ENCODE data around the gene TPSG1.
"Not testable (repeated sequence)": the region's sequence is repeated elsewhere in the genome, so short reads cannot be mapped to it uniquely, and the experiment has no call there.

The TPSG1 gene

GRCh38 chr16:1257561-1258224 lies 32.6 kb upstream of the TPSG1 start:
- DNase-seq (ENCODE audit: insufficient read length, low spot score) (no peak), FAIRE-seq (no peak)

GRCh38 chr16:1256874-1257322 lies 31.8 kb upstream of the TPSG1 start:
- FAIRE-seq: no peak

GRCh38 chr16:1256296-1256873 lies 31.3 kb upstream of the TPSG1 start:
- DNase-seq (ENCODE audit: insufficient read length, low spot score); FAIRE-seq: not testable (repeated sequence)

More at GRCh38 chr16:1256874-1257322, 31.8 kb upstream of the TPSG1 start:
- no peak for DNase-seq (ENCODE audit: insufficient read length, low spot score)

- FAIRE-seq; DNase-seq (ENCODE audit: insufficient read length, low spot score): not testable (repeated sequence)
Observed at GRCh38 chr16:1255276-1256122, 30.4 kb upstream of the TPSG1 start, which contains the start of gene TPSD1. Gene TPSD1 (plus strand): TSS chr16:1256069. CDS start chr16:1256281, 212 bp downstream.

GRCh38 chr16:1254821-1255220 lies 29.8 kb upstream of the TPSG1 start:
- not testable (repeated sequence) for DNase-seq (ENCODE audit: insufficient read length, low spot score); FAIRE-seq

GRCh38 chr16:1253701-1254364 lies 28.8 kb upstream of the TPSG1 start:
- FAIRE-seq; DNase-seq (ENCODE audit: insufficient read length, low spot score): not testable (repeated sequence)

GRCh38 chr16:1249031-1249755 lies 24.1 kb upstream of the TPSG1 start:
- FAIRE-seq; DNase-seq (ENCODE audit: insufficient read length, low spot score): not testable (repeated sequence)

GRCh38 chr16:1247903-1248537 lies 23.0 kb upstream of the TPSG1 start:
- not testable (repeated sequence) for DNase-seq (ENCODE audit: insufficient read length, low spot score)
- FAIRE-seq: peak; percentile 97

- FAIRE-seq (no peak), DNase-seq (ENCODE audit: insufficient read length, low spot score) (no peak)
Observed at GRCh38 chr16:1245452-1246020, 20.5 kb upstream of the TPSG1 start.

- DNase-seq (ENCODE audit: insufficient read length, low spot score): no peak
- no peak for FAIRE-seq
Observed at GRCh38 chr16:1244881-1245280, 19.8 kb upstream of the TPSG1 start.

GRCh38 chr16:1243907-1244850 lies 19.1 kb upstream of the TPSG1 start:
- not testable (repeated sequence) for DNase-seq (ENCODE audit: insufficient read length, low spot score); FAIRE-seq

GRCh38 chr16:1243363-1243762 lies 18.3 kb upstream of the TPSG1 start:
- not testable (repeated sequence) for DNase-seq (ENCODE audit: insufficient read length, low spot score); FAIRE-seq

- not testable (repeated sequence) for FAIRE-seq; DNase-seq (ENCODE audit: insufficient read length, low spot score)
Observed at GRCh38 chr16:1241081-1241480, 16.0 kb upstream of the TPSG1 start.

GRCh38 chr16:1240436-1240835 lies 15.4 kb upstream of the TPSG1 start, which contains the start of gene TPSAB1:
Gene TPSAB1 (plus strand): TSS chr16:1240705. CDS start chr16:1240939, 234 bp downstream.
- FAIRE-seq; DNase-seq (ENCODE audit: insufficient read length, low spot score): not testable (repeated sequence)

- not testable (repeated sequence) for DNase-seq (ENCODE audit: insufficient read length, low spot score); FAIRE-seq
Observed at GRCh38 chr16:1239575-1239974, 14.5 kb upstream of the TPSG1 start.

GRCh38 chr16:1238909-1239308 lies 13.8 kb upstream of the TPSG1 start:
- DNase-seq (ENCODE audit: insufficient read length, low spot score); FAIRE-seq: not testable (repeated sequence)

- peak; percentile 76 for FAIRE-seq
- no peak for DNase-seq (ENCODE audit: insufficient read length, low spot score)
Observed at GRCh38 chr16:1237990-1238389, 12.9 kb upstream of the TPSG1 start.

GRCh38 chr16:1236659-1237058 lies 11.6 kb upstream of the TPSG1 start:
- not testable (repeated sequence) for DNase-seq (ENCODE audit: insufficient read length, low spot score)
- FAIRE-seq: peak; percentile 89

Measured in HTR-8/SVneo (cell line).